ENCODE results near the gene BSCL2. TPM values are rescaled to one million over a fixed set of nuclear protein-coding genes. Genes with fewer than 3 reads are reported as not detected.

The BSCL2 gene
- total and polyA plus RNA-seq, 2 of the 13 experiments (the other 11 are each of a cell fraction or from before 2014, with no cell fraction given), result 19.5 to 21.1 TPM

DNA sequence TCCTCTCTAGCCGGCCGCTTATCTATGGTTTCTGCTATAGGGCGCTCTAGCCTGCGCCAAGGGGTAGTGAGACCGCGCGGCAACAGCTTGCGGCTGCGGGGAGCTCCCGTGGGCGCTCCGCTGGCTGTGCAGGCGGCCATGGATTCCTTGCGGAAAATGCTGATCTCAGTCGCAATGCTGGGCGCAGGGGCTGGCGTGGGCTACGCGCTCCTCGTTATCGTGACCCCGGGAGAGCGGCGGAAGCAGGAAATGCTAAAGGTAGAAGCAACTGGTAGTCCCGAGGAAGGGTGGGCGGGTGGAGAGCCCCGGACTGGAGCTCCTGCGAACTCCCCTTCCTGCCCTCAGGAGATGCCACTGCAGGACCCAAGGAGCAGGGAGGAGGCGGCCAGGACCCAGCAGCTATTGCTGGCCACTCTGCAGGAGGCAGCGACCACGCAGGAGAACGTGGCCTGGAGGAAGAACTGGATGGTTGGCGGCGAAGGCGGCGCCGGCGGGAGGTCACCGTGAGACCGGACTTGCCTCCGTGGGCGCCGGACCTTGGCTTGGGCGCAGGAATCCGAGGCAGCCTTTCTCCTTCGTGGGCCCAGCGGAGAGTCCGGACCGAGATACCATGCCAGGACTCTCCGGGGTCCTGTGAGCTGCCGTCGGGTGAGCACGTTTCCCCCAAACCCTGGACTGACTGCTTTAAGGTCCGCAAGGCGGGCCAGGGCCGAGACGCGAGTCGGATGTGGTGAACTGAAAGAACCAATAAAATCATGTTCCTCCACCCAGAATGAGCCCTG lies 35.4 kb downstream of the BSCL2 start, which contains the start of the genes LBHD1 and UQCC3 (continued):
- TF ChIP-seq GABPB1 (CRISPR knock-in tag; IDR thresholded peaks at IDR 0.05) (peak; percentile 92), ZKSCAN5 (CRISPR knock-in tag; IDR thresholded peaks at IDR 0.05) (no peak), ZNF33A (CRISPR knock-in tag; IDR thresholded peaks at IDR 0.05; ENCODE audit: borderline replicate concordance) (no peak), XRCC5 (optimal IDR thresholded peaks at IDR 0.05; ENCODE audit: low read length) (peak; percentile 80), HNRNPL (IDR thresholded peaks at IDR 0.05; ENCODE audit: low read depth, low read length) (0 out of 2 replicates have a peak, but pooled peaks have one; percentile 56), ZBTB8A (CRISPR knock-in tag; IDR thresholded peaks at IDR 0.05; ENCODE audit: borderline replicate concordance, low read depth) (no peak), FOXP1 (IDR thresholded peaks at IDR 0.05) (no peak), FOXP1 (CRISPR knock-in tag; IDR thresholded peaks at IDR 0.05) (no peak), CBFB (CRISPR knock-in tag; IDR thresholded peaks at IDR 0.05) (0 out of 2 replicates have a peak, but pooled peaks have one; percentile 21), ZNF547 (CRISPR knock-in tag; IDR thresholded peaks at IDR 0.05) (peak; percentile 34; the same call in 1 of the 2 replicates), FOXK1 (CRISPR knock-in tag; IDR thresholded peaks at IDR 0.05; ENCODE audit: borderline replicate concordance, low read depth) (peak; percentile 44; the same call in 1 of the 2 replicates), TMF1 (CRISPR knock-in tag; IDR thresholded peaks at IDR 0.05; ENCODE audit: low read depth) (0 out of 2 replicates have a peak, but pooled peaks have one; percentile 43), PHF21A (CRISPR knock-in tag; IDR thresholded peaks at IDR 0.05) (peak; percentile 23; the same call in 1 of the 2 replicates), ZBTB7A (CRISPR knock-in tag; IDR thresholded peaks at IDR 0.05) (peak; percentile 30; the same call in 1 of the 2 replicates), ZNF501 (CRISPR knock-in tag; IDR thresholded peaks at IDR 0.05) (peak; percentile 78; the same call in 1 of the 2 replicates)
- TF ChIP-seq, protein P1, sequence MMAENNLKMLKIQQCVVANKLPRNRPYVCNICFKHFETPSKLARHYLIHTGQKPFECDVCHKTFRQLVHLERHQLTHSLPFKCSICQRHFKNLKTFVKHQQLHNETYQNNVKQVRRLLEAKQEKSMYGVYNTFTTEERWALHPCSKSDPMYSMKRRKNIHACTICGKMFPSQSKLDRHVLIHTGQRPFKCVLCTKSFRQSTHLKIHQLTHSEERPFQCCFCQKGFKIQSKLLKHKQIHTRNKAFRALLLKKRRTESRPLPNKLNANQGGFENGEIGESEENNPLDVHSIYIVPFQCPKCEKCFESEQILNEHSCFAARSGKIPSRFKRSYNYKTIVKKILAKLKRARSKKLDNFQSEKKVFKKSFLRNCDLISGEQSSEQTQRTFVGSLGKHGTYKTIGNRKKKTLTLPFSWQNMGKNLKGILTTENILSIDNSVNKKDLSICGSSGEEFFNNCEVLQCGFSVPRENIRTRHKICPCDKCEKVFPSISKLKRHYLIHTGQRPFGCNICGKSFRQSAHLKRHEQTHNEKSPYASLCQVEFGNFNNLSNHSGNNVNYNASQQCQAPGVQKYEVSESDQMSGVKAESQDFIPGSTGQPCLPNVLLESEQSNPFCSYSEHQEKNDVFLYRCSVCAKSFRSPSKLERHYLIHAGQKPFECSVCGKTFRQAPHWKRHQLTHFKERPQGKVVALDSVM (CRISPR knock-in tag; IDR thresholded peaks at IDR 0.05), result no peak
- TF ChIP-seq, protein P2, sequence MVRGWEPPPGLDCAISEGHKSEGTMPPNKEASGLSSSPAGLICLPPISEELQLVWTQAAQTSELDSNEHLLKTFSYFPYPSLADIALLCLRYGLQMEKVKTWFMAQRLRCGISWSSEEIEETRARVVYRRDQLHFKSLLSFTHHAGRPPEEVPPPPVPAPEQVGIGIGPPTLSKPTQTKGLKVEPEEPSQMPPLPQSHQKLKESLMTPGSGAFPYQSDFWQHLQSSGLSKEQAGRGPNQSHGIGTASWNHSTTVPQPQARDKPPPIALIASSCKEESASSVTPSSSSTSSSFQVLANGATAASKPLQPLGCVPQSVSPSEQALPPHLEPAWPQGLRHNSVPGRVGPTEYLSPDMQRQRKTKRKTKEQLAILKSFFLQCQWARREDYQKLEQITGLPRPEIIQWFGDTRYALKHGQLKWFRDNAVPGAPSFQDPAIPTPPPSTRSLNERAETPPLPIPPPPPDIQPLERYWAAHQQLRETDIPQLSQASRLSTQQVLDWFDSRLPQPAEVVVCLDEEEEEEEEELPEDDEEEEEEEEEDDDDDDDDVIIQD (CRISPR knock-in tag; IDR thresholded peaks at IDR 0.05; ENCODE audit: low read depth), result 0 out of 2 replicates have a peak, but pooled peaks have one; percentile 21
- TF ChIP-seq, protein P3, sequence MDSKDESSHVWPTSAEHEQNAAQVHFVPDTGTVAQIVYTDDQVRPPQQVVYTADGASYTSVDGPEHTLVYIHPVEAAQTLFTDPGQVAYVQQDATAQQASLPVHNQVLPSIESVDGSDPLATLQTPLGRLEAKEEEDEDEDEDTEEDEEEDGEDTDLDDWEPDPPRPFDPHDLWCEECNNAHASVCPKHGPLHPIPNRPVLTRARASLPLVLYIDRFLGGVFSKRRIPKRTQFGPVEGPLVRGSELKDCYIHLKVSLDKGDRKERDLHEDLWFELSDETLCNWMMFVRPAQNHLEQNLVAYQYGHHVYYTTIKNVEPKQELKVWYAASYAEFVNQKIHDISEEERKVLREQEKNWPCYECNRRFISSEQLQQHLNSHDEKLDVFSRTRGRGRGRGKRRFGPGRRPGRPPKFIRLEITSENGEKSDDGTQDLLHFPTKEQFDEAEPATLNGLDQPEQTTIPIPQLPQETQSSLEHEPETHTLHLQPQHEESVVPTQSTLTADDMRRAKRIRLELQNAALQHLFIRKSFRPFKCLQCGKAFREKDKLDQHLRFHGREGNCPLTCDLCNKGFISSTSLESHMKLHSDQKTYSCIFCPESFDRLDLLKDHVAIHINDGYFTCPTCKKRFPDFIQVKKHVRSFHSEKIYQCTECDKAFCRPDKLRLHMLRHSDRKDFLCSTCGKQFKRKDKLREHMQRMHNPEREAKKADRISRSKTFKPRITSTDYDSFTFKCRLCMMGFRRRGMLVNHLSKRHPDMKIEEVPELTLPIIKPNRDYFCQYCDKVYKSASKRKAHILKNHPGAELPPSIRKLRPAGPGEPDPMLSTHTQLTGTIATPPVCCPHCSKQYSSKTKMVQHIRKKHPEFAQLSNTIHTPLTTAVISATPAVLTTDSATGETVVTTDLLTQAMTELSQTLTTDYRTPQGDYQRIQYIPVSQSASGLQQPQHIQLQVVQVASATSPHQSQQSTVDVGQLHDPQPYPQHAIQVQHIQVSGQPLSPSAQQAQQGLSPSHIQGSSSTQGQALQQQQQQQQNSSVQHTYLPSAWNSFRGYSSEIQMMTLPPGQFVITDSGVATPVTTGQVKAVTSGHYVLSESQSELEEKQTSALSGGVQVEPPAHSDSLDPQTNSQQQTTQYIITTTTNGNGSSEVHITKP (CRISPR knock-in tag; IDR thresholded peaks at IDR 0.05; ENCODE audit: low read depth), result peak; percentile 14; the same call in 1 of the 2 replicates
- TF ChIP-seq, protein P4, sequence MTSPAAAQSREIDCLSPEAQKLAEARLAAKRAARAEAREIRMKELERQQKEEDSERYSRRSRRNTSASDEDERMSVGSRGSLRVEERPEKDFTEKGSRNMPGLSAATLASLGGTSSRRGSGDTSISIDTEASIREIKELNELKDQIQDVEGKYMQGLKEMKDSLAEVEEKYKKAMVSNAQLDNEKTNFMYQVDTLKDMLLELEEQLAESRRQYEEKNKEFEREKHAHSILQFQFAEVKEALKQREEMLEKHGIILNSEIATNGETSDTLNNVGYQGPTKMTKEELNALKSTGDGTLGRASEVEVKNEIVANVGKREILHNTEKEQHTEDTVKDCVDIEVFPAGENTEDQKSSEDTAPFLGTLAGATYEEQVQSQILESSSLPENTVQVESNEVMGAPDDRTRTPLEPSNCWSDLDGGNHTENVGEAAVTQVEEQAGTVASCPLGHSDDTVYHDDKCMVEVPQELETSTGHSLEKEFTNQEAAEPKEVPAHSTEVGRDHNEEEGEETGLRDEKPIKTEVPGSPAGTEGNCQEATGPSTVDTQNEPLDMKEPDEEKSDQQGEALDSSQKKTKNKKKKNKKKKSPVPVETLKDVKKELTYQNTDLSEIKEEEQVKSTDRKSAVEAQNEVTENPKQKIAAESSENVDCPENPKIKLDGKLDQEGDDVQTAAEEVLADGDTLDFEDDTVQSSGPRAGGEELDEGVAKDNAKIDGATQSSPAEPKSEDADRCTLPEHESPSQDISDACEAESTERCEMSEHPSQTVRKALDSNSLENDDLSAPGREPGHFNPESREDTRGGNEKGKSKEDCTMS (CRISPR knock-in tag; conservative IDR thresholded peaks at IDR 0.05), result no peak

All from HepG2 (cell line).